GM19193 (cell line): ENCODE measurements around the gene CRKL.
A peak's percentile ranks its signal among the peaks of the same experiment; 100 is the strongest.

ENCODE experiments used
- POLR2A ChIP-seq: IDR thresholded peaks from 4 replicates; pipeline ENCODE4 v1.6.1; 2011; ENCODE audit not compliant: insufficient read depth, insufficient read length; ENCODE audit errors: extremely low read depth

The CRKL gene

GRCh38 chr22:20981787-20982562 is 64.8 kb downstream of the CRKL start, which contains the start of gene LZTR1:
Gene LZTR1, plus strand, starts transcription at chr22:20982297. Its CDS starts 75 bp downstream, at chr22:20982372.
- TF ChIP-seq POLR2A: peak; percentile 98

- TF ChIP-seq POLR2A: no peak
Observed at GRCh38 chr22:20982563-20982882, 65.3 kb downstream of the CRKL start.

- no peak for TF ChIP-seq POLR2A
Observed at GRCh38 chr22:20983081-20983771, 66.0 kb downstream of the CRKL start.

GRCh38 chr22:20985720-20986119 is 68.5 kb downstream of the CRKL start:
- TF ChIP-seq POLR2A: no peak

GRCh38 chr22:20986365-20986764 is 69.2 kb downstream of the CRKL start:
- TF ChIP-seq POLR2A: no peak

GRCh38 chr22:20987375-20987774 is 70.2 kb downstream of the CRKL start:
- no peak for TF ChIP-seq POLR2A

GRCh38 chr22:20988573-20989322 is 71.5 kb downstream of the CRKL start:
- no peak for TF ChIP-seq POLR2A

GRCh38 chr22:20989323-20990138 is 72.3 kb downstream of the CRKL start:
- no peak for TF ChIP-seq POLR2A

GRCh38 chr22:20990184-20991180 is 73.3 kb downstream of the CRKL start:
- TF ChIP-seq POLR2A: no peak

- peak; percentile 4 for TF ChIP-seq POLR2A
Observed at GRCh38 chr22:20991252-20992055, 74.2 kb downstream of the CRKL start.

GRCh38 chr22:20992056-20992442 is 74.8 kb downstream of the CRKL start:
- TF ChIP-seq POLR2A: no peak

- TF ChIP-seq POLR2A: no peak
Observed at GRCh38 chr22:20992456-20993303, 75.5 kb downstream of the CRKL start.
